Measurements from ENCODE around the gene SPECC1. TPM values are rescaled to one million over a fixed set of nuclear protein-coding genes. Genes with fewer than 3 reads are reported as not detected.

SPECC1 gene
- total RNA-seq, 1 experiment from 2014 or later = 46.4 TPM

DNA sequence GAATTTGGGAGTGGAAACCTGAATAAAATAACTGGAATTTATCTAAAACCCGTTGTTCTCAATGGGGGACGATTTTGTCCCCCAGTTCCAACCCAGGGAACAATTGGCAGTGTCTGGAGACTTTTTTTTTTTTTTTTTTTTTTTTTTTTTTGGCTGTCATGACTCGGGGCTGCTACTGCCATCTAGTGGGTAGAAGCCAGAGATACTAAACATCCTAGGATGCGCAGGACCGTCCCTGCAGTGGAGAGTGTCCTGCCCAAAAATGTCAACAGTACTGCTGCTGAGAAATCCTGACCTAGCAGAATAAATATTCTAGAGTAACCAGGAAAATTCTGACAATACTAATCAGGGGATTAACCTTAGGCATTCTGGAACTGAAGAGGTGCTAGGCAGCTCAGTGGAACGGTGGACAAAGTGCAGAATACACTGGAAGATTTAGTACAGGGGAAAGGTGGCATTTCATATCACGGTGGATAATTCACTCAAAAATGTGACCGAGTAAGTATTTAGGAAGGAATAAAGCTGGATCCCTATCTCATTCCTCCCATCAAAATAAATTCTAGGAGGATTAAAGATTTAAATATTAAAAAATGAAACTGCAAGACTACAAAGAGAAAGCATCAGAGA is 107.6 kb downstream of the SPECC1 start:
- DNase-seq (peak; percentile 76), ATAC-seq (peak; percentile 75)
- H3K27me3 ChIP-seq (ENCODE audit: low read length) = no peaks in the 10 kb centered on the region
- H3K79me2 ChIP-seq (ENCODE audit: low read length) = no peaks in the 10 kb centered on the region
- H3K4me2 ChIP-seq (ENCODE audit: low read length) = no peak overlapping the region
- no peaks in the 10 kb centered on the region for H4K20me1 ChIP-seq (ENCODE audit: low read length)
- H3K9me3 ChIP-seq (ENCODE audit: low read length) = no peaks in the 10 kb centered on the region
- H3K4me3 ChIP-seq (ENCODE audit: low read length) = no peak overlapping the region
- peaks cover 1% of the 10 kb centered on the region; the same call in 1 of the 2 replicates for H3K4me1 ChIP-seq (ENCODE audit: insufficient read depth, low read length)
- TF ChIP-seq, protein P1, sequence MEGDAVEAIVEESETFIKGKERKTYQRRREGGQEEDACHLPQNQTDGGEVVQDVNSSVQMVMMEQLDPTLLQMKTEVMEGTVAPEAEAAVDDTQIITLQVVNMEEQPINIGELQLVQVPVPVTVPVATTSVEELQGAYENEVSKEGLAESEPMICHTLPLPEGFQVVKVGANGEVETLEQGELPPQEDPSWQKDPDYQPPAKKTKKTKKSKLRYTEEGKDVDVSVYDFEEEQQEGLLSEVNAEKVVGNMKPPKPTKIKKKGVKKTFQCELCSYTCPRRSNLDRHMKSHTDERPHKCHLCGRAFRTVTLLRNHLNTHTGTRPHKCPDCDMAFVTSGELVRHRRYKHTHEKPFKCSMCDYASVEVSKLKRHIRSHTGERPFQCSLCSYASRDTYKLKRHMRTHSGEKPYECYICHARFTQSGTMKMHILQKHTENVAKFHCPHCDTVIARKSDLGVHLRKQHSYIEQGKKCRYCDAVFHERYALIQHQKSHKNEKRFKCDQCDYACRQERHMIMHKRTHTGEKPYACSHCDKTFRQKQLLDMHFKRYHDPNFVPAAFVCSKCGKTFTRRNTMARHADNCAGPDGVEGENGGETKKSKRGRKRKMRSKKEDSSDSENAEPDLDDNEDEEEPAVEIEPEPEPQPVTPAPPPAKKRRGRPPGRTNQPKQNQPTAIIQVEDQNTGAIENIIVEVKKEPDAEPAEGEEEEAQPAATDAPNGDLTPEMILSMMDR (conservative IDR thresholded peaks at IDR 0.05; ENCODE audit: low read depth, low read length) = peak; percentile 89
- TF ChIP-seq EZH2phosphoT487 (IDR thresholded peaks at IDR 0.05; ENCODE audit: borderline replicate concordance, low read length) (no peak), EZH2 (IDR thresholded peaks at IDR 0.05; ENCODE audit: low read length, unreplicated experiment) (no peak)
- no peaks in the 10 kb centered on the region for H3F3A ChIP-seq (ENCODE audit: low read length, unreplicated experiment)
- no peak overlapping the region for H2AFZ ChIP-seq (ENCODE audit: low read length)
- no peaks in the 10 kb centered on the region for H3K36me3 ChIP-seq (ENCODE audit: low read depth, low read length)
- H3K9me2 ChIP-seq (replicated peaks; ENCODE audit: low read length) = no peaks in the 10 kb centered on the region
- intact Hi-C loops (cut with micrococcal nuclease) = loop anchor here (1.0 to 10.0 kb wide), 3 partner anchors 52 to 123 kb away; no protein-coding TSS in a partner anchor
- ChIA-PET POLR2A (ENCODE audit: unreplicated experiment) (no interaction called here), CTCF (no interaction called here)
- no TSS peak for BruUV-seq (replicated peaks)
- H3K9ac ChIP-seq (ENCODE audit: low read length) = no peak overlapping the region
- no peak overlapping the region for H3K27ac ChIP-seq (ENCODE audit: low read length)

DNA sequence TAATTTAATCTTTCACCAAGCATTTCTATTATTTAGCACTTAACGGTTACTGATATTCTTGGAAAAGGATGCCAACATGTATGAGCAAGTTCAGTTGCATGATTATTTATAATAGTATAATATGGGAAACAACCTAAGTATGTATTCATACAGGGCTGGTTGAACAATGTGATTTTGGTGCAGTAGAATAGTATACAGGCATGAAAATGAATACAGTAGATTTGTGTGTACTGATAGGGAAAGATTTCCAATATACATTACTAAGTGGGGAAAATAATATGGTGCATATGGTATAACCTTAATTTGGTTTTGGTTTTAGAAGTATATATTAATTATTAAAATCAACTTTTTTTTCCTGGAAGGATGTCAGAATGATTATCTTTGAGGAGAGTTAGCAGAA is 109.1 kb downstream of the SPECC1 start:
- H3K4me2 ChIP-seq (ENCODE audit: low read length) = no peak overlapping the region
- TF ChIP-seq EZH2phosphoT487 (IDR thresholded peaks at IDR 0.05; ENCODE audit: borderline replicate concordance, low read length) = no peak
- TF ChIP-seq, protein P1 (conservative IDR thresholded peaks at IDR 0.05; ENCODE audit: low read depth, low read length) = no peak
- no peak for TF ChIP-seq EZH2 (IDR thresholded peaks at IDR 0.05; ENCODE audit: low read length, unreplicated experiment)
- peaks cover 5% of the 10 kb centered on the region; the same call in 1 of the 2 replicates for H3K4me1 ChIP-seq (ENCODE audit: insufficient read depth, low read length)
- H3K9ac ChIP-seq (ENCODE audit: low read length) = no peak overlapping the region
- no peaks in the 10 kb centered on the region for H3K9me3 ChIP-seq (ENCODE audit: low read length)
- intact Hi-C loops (cut with micrococcal nuclease) = loop anchor here (5.0 to 10.0 kb wide), 2 partner anchors 53 to 106 kb away; no protein-coding TSS in a partner anchor
- H3F3A ChIP-seq (ENCODE audit: low read length, unreplicated experiment) = no peaks in the 10 kb centered on the region
- BruUV-seq (replicated peaks) = no TSS peak
- CTCF ChIA-PET = no interaction called here
- no peak overlapping the region for H3K27ac ChIP-seq (ENCODE audit: low read length)
- no peak overlapping the region for H3K4me3 ChIP-seq (ENCODE audit: low read length)
- no peak for ATAC-seq
- POLR2A ChIA-PET (ENCODE audit: unreplicated experiment) = no interaction called here
- no peaks in the 10 kb centered on the region for H3K79me2 ChIP-seq (ENCODE audit: low read length)
- H4K20me1 ChIP-seq (ENCODE audit: low read length) = no peaks in the 10 kb centered on the region
- H3K36me3 ChIP-seq (ENCODE audit: low read depth, low read length) = no peaks in the 10 kb centered on the region
- no peak overlapping the region for H2AFZ ChIP-seq (ENCODE audit: low read length)
- no peaks in the 10 kb centered on the region for H3K27me3 ChIP-seq (ENCODE audit: low read length)
- H3K9me2 ChIP-seq (replicated peaks; ENCODE audit: low read length) = no peaks in the 10 kb centered on the region
- DNase-seq = no peak

DNA sequence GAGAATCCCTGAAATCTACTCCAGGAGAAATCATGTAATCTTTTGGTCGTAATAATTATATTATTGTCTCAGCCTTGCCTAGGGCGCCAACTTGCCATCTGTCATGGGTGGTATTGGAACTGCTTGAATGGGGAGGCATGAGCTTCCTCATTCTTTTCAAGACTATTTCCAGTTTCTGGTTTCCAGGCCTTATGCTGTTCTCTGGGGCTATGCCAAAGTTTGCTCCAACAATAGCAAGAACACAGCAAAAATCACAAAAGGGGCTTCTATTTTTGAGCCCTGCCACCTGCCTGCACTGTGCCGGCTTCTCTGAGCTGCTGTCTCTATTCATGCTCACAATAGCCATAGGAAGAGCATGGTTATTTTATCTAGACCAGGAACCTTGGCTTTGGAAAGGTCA is 111.7 kb downstream of the SPECC1 start:
- Histone ChIP-seq H3K9me3 (ENCODE audit: low read length) (no peaks in the 10 kb centered on the region), H3K27ac (ENCODE audit: low read length) (no peak overlapping the region), H3K27me3 (ENCODE audit: low read length) (no peaks in the 10 kb centered on the region), H3K4me1 (ENCODE audit: insufficient read depth, low read length) (peaks cover 5% of the 10 kb centered on the region; the same call in 1 of the 2 replicates), H3K9me2 (replicated peaks; ENCODE audit: low read length) (no peaks in the 10 kb centered on the region), H2AFZ (ENCODE audit: low read length) (no peak overlapping the region), H3K4me3 (ENCODE audit: low read length) (no peak overlapping the region), H3K36me3 (ENCODE audit: low read depth, low read length) (no peaks in the 10 kb centered on the region), H3K9ac (ENCODE audit: low read length) (no peak overlapping the region), H3K79me2 (ENCODE audit: low read length) (no peaks in the 10 kb centered on the region), H3F3A (ENCODE audit: low read length, unreplicated experiment) (no peaks in the 10 kb centered on the region), H3K4me2 (ENCODE audit: low read length) (no peak overlapping the region), H4K20me1 (ENCODE audit: low read length) (no peaks in the 10 kb centered on the region)
- ATAC-seq (no peak), DNase-seq (no peak)
- intact Hi-C loops (cut with micrococcal nuclease) = loop anchor here (1.0 kb wide), 1 partner anchor 104 kb away; no protein-coding TSS in a partner anchor
- TF ChIP-seq, protein P1 (conservative IDR thresholded peaks at IDR 0.05; ENCODE audit: low read depth, low read length) = no peak
- TF ChIP-seq EZH2phosphoT487 (IDR thresholded peaks at IDR 0.05; ENCODE audit: borderline replicate concordance, low read length) (no peak), EZH2 (IDR thresholded peaks at IDR 0.05; ENCODE audit: low read length, unreplicated experiment) (no peak)
- ChIA-PET CTCF (no interaction called here), POLR2A (ENCODE audit: unreplicated experiment) (no interaction called here)
- BruUV-seq (replicated peaks) = no TSS peak

Measured in PC-3 (cell line).